HEK293 (cell line): ENCODE data around the gene BAD.
"Not testable (repeated sequence)": the region's sequence is repeated elsewhere in the genome, so short reads cannot be mapped to it uniquely, and the experiment has no call there.

Experiments used
- CTCF ChIP-seq: fragments of 450-650 bp; formaldehyde crosslinking; IDR thresholded peaks from 2 replicates; pipeline ENCODE4 v1.5.1; 2016; ENCODE audit warnings: missing biosample characterization, missing genetic modification characterization
- MZF1 ChIP-seq: fragments of 450-650 bp; formaldehyde crosslinking; IDR thresholded peaks from 2 replicates; pipeline ENCODE4 v1.5.1; 2017; ENCODE audit warnings: missing biosample characterization, missing genetic modification characterization, borderline replicate concordance
- YY1 ChIP-seq: fragments of 450-650 bp; formaldehyde crosslinking; IDR thresholded peaks from 2 replicates; pipeline ENCODE4 v1.5.1; 2018; ENCODE audit warnings: missing biosample characterization, missing genetic modification characterization
- ZNF114 ChIP-seq: fragments of 450-650 bp; formaldehyde crosslinking; IDR thresholded peaks from 2 replicates; pipeline ENCODE4 v1.5.0; 2017; ENCODE audit warnings: missing biosample characterization, missing genetic modification characterization
- ZNF121 ChIP-seq: fragments of 450-650 bp; formaldehyde crosslinking; IDR thresholded peaks from 2 replicates; pipeline ENCODE4 v1.5.1; 2016; ENCODE audit warnings: missing biosample characterization, missing genetic modification characterization
- ZNF24 ChIP-seq: fragments of 450-650 bp; formaldehyde crosslinking; IDR thresholded peaks from 2 replicates; pipeline ENCODE4 v1.5.1; 2016; ENCODE audit warnings: missing biosample characterization, missing genetic modification characterization
- ZNF843 ChIP-seq: fragments of 450-650 bp; formaldehyde crosslinking; IDR thresholded peaks from 2 replicates; pipeline ENCODE4 v1.5.1; 2016; ENCODE audit warnings: missing biosample characterization, missing genetic modification characterization
- ZSCAN18 ChIP-seq: fragments of 450-650 bp; formaldehyde crosslinking; IDR thresholded peaks from 2 replicates; pipeline ENCODE4 v1.5.1; 2016; ENCODE audit warnings: missing biosample characterization, missing genetic modification characterization

GRCh38 chr11:64323984-64324383 is 39.5 kb upstream of the BAD start:
- TF ChIP-seq CTCF (tag by site-specific recombination); MZF1 (tag by site-specific recombination); ZNF24; ZNF843 (tag by site-specific recombination); ZNF121 (tag by site-specific recombination); ZNF114 (tag by site-specific recombination); ZSCAN18; YY1 (tag by site-specific recombination): not testable (repeated sequence)
